WTC11 (cell line): ENCODE results near the gene CFAP58. TPM values are rescaled to one million over a fixed set of nuclear protein-coding genes. Genes with fewer than 3 reads are reported as not detected.

Experiments
- ATAC-seq: fragments of 200-7000 bp; cut with Tn5 transposase; 2 replicates; pipeline ENCODE4 v1.10.0; 2021; ENCODE audit warnings: mild to moderate bottlenecking, moderate library complexity
- CTCF ChIA-PET: fragments of 300-600 bp; sonication (Branson Sonifier 250); formaldehyde crosslinking; loops from one replicate; lab custom pipeline; 2021; ENCODE audit warnings: antibody characterized with exemption; lab: Charles Lee
- POLR2A ChIA-PET: fragments of 350-600 bp; sonication (Branson Sonifier 250); formaldehyde crosslinking; loops from one replicate; lab custom pipeline; 2021; ENCODE audit warnings: antibody characterized with exemption; lab: Charles Lee
- DNase-seq: peaks from one replicate; pipeline ENCODE4 v3.0.0; 2021; ENCODE audit warnings: low spot score
- H3K27ac Mint-ChIP-seq: 2 replicates; pipeline ENCODE4 v1.8.0; 2021; ENCODE audit warnings: mixed read lengths
- H3K27me3 Mint-ChIP-seq: 2 replicates; pipeline ENCODE4 v1.8.0; 2021; ENCODE audit warnings: low read depth, mild to moderate bottlenecking, moderate library complexity, mixed read lengths
- H3K36me3 Mint-ChIP-seq: 2 replicates; pipeline ENCODE4 v1.8.0; 2021; ENCODE audit warnings: mixed read lengths
- H3K4me1 Mint-ChIP-seq: 2 replicates; pipeline ENCODE4 v1.8.0; 2022; ENCODE audit warnings: mixed read lengths
- H3K4me3 Mint-ChIP-seq: 2 replicates; pipeline ENCODE4 v1.8.0; 2021; ENCODE audit warnings: mild to moderate bottlenecking, moderate library complexity, mixed read lengths
- H3K9me3 Mint-ChIP-seq: 2 replicates; pipeline ENCODE4 v1.8.0; 2021; ENCODE audit warnings: mixed read lengths
- ARID4B ChIP-seq: sonication (generic); formaldehyde crosslinking; IDR thresholded peaks from 2 replicates; pipeline ENCODE4 v1.8.0; 2023; ENCODE audit warnings: missing genetic modification reagents, mild to moderate bottlenecking, borderline replicate concordance
- ATF2 ChIP-seq: sonication (generic); formaldehyde crosslinking; IDR thresholded peaks from 2 replicates; pipeline ENCODE4 v1.8.1; 2022; ENCODE audit warnings: low read depth, missing genetic modification reagents, borderline replicate concordance
- ATF3 ChIP-seq: sonication (generic); formaldehyde crosslinking; conservative IDR thresholded peaks from 2 replicates; pipeline ENCODE4 v1.8.1; 2022; ENCODE audit warnings: mild to moderate bottlenecking, missing genetic modification reagents
- CREB1 ChIP-seq: sonication (generic); formaldehyde crosslinking; IDR thresholded peaks from 2 replicates; pipeline ENCODE4 v1.8.0; 2023; ENCODE audit warnings: mild to moderate bottlenecking, missing genetic modification reagents
- CTCF ChIP-seq: fragments of 200-600 bp; IDR thresholded peaks from 2 replicates; pipeline ENCODE4 v1.8.0; 2022; ENCODE audit warnings: antibody characterized with exemption
- E2F1 ChIP-seq: sonication (generic); formaldehyde crosslinking; IDR thresholded peaks from 2 replicates; pipeline ENCODE4 v1.8.0; 2022; ENCODE audit warnings: mild to moderate bottlenecking, missing genetic modification reagents
- EMX1 ChIP-seq: fragments of 250-450 bp; sonication (Bioruptor Pico); IDR thresholded peaks from 2 replicates; pipeline ENCODE4 v1.8.0; 2021; ENCODE audit warnings: mild to moderate bottlenecking
- FOXK1 ChIP-seq: sonication (generic); formaldehyde crosslinking; IDR thresholded peaks from 2 replicates; pipeline ENCODE4 v1.8.0; 2022; ENCODE audit warnings: mild to moderate bottlenecking, moderate library complexity, missing genetic modification reagents
- FOXP1 ChIP-seq: sonication (generic); formaldehyde crosslinking; IDR thresholded peaks from 2 replicates; pipeline ENCODE4 v1.8.0; 2022; ENCODE audit warnings: missing genetic modification reagents, mild to moderate bottlenecking, moderate library complexity, borderline replicate concordance
- IRF2 ChIP-seq: sonication (generic); formaldehyde crosslinking; IDR thresholded peaks from 2 replicates; pipeline ENCODE4 v1.8.0; 2022; ENCODE audit warnings: low read depth, missing genetic modification reagents, borderline replicate concordance
- KAT7 ChIP-seq: sonication (generic); formaldehyde crosslinking; IDR thresholded peaks from 2 replicates; pipeline ENCODE4 v1.8.1; 2023; ENCODE audit warnings: missing genetic modification reagents, mild to moderate bottlenecking, borderline replicate concordance
- MLX ChIP-seq: sonication (generic); formaldehyde crosslinking; IDR thresholded peaks from 2 replicates; pipeline ENCODE4 v1.8.1; 2023; ENCODE audit warnings: mild to moderate bottlenecking, missing genetic modification reagents, moderate library complexity
- MXD4 ChIP-seq: fragments of 250-450 bp; sonication (Bioruptor Pico); IDR thresholded peaks from 2 replicates; pipeline ENCODE4 v1.8.0; 2021; ENCODE audit warnings: mild to moderate bottlenecking, moderate library complexity, borderline replicate concordance
- NFATC4 ChIP-seq: fragments of 250-450 bp; sonication (Bioruptor Pico); IDR thresholded peaks from 2 replicates; pipeline ENCODE4 v1.9.0; 2021; ENCODE audit warnings: mild to moderate bottlenecking
- NR1H2 ChIP-seq: sonication (generic); formaldehyde crosslinking; IDR thresholded peaks from 2 replicates; pipeline ENCODE4 v1.9.0; 2021; ENCODE audit warnings: mild to moderate bottlenecking, moderate library complexity, missing genetic modification reagents
- RELA ChIP-seq: sonication (generic); formaldehyde crosslinking; IDR thresholded peaks from 2 replicates; pipeline ENCODE4 v1.8.1; 2022; ENCODE audit warnings: missing genetic modification reagents, mild to moderate bottlenecking, borderline replicate concordance
- RORB ChIP-seq: fragments of 250-450 bp; sonication (Bioruptor Pico); IDR thresholded peaks from 2 replicates; pipeline ENCODE4 v1.9.0; 2021; ENCODE audit warnings: mild to moderate bottlenecking
- ZBTB21 ChIP-seq: sonication (generic); formaldehyde crosslinking; IDR thresholded peaks from 2 replicates; pipeline ENCODE4 v1.8.1; 2023; ENCODE audit warnings: mild to moderate bottlenecking, missing genetic modification reagents, borderline replicate concordance
- ZNF138 ChIP-seq: sonication (generic); formaldehyde crosslinking; conservative IDR thresholded peaks from 2 replicates; pipeline ENCODE4 v1.8.1; 2022; ENCODE audit warnings: mild to moderate bottlenecking, moderate library complexity, missing genetic modification reagents
- ZNF219 ChIP-seq: sonication (generic); formaldehyde crosslinking; IDR thresholded peaks from 2 replicates; pipeline ENCODE4 v1.8.0; 2023; ENCODE audit warnings: missing genetic modification reagents, mild to moderate bottlenecking, borderline replicate concordance
- ZNF396 ChIP-seq: fragments of 250-450 bp; sonication (Bioruptor Pico); IDR thresholded peaks from 2 replicates; pipeline ENCODE4 v1.8.0; 2021; ENCODE audit warnings: mild to moderate bottlenecking, moderate library complexity, borderline replicate concordance
- ZSCAN18 ChIP-seq: fragments of 250-450 bp; sonication (Bioruptor Pico); IDR thresholded peaks from 2 replicates; pipeline ENCODE4 v2.1.2; 2022; ENCODE audit warnings: mild to moderate bottlenecking, moderate library complexity
- total RNA-seq: library from RNA; stranded (reverse); gene quantifications from 3 replicates; pipeline ENCODE4 v1.2.3, GENCODE V29; 2021

CFAP58 gene
- total RNA-seq, 1 experiment from 2014 or later, result 1.0 TPM

GRCh38 chr10:104323760-104324201 is 29.9 kb upstream of the CFAP58 start:
- POLR2A ChIA-PET, result no interaction called here
- no peak for TF ChIP-seq RORB (CRISPR knock-in tag)
- TF ChIP-seq ATF2, result no peak
- no peak for TF ChIP-seq ZSCAN18 (CRISPR knock-in tag)
- TF ChIP-seq ARID4B (CRISPR knock-in tag), result no peak
- no peak for TF ChIP-seq CTCF
- no peak for TF ChIP-seq ZNF138 (CRISPR knock-in tag)
- no peak for TF ChIP-seq KAT7 (CRISPR knock-in tag)
- TF ChIP-seq EMX1, result no peak
- TF ChIP-seq FOXP1, result no peak
- TF ChIP-seq ZNF396 (CRISPR knock-in tag), result no peak
- TF ChIP-seq ZBTB21 (CRISPR knock-in tag), result no peak
- TF ChIP-seq MXD4 (CRISPR knock-in tag), result no peak
- CTCF ChIA-PET, result interaction anchor here (1.4 to 1.8 kb wide), 2 partner anchors 32 to 49 kb away, joined by 3 to 7 read pairs; no protein-coding TSS in a partner anchor
- no peaks in the 10 kb centered on the region for H3K27me3 Mint-ChIP-seq
- no peak for DNase-seq
- no peak for ATAC-seq
- H3K4me1 Mint-ChIP-seq, result peaks cover 94% of the 10 kb centered on the region
- H3K9me3 Mint-ChIP-seq, result no peaks in the 10 kb centered on the region
- H3K4me3 Mint-ChIP-seq, result no peak overlapping the region
- peak overlapping the region; percentile 91 for H3K27ac Mint-ChIP-seq
- H3K36me3 Mint-ChIP-seq, result peaks cover 5% of the 10 kb centered on the region; the same call in 1 of the 2 replicates

- Mint-ChIP-seq H3K9me3 (no peaks in the 10 kb centered on the region), H3K4me3 (no peak overlapping the region), H3K36me3 (peaks cover 5% of the 10 kb centered on the region; the same call in 1 of the 2 replicates), H3K4me1 (peaks cover 94% of the 10 kb centered on the region), H3K27me3 (no peaks in the 10 kb centered on the region), H3K27ac (0 out of 2 replicates have a peak overlapping the region, but pooled peaks have one; percentile 91)
- DNase-seq (no peak), ATAC-seq (no peak)
- POLR2A ChIA-PET, result interaction anchor here (0.5 kb wide), 1 partner anchor 1402 kb away, joined by 4 read pairs; no protein-coding TSS in a partner anchor
- CTCF ChIA-PET, result interaction anchor here (1.4 to 1.8 kb wide), 2 partner anchors 33 to 49 kb away, joined by 3 to 7 read pairs; no protein-coding TSS in a partner anchor
- TF ChIP-seq NR1H2 (CRISPR knock-in tag), result no peak
- no peak for TF ChIP-seq FOXK1 (CRISPR knock-in tag)
- TF ChIP-seq ZBTB21 (CRISPR knock-in tag), result no peak
- no peak for TF ChIP-seq MXD4 (CRISPR knock-in tag)
- TF ChIP-seq ZNF219, result no peak
- TF ChIP-seq MLX, result no peak
- no peak for TF ChIP-seq CREB1 (CRISPR knock-in tag)
- TF ChIP-seq E2F1 (CRISPR knock-in tag), result no peak
- no peak for TF ChIP-seq ATF3
- TF ChIP-seq RELA, result no peak
- no peak for TF ChIP-seq ATF2
- TF ChIP-seq IRF2 (CRISPR knock-in tag), result no peak
- no peak for TF ChIP-seq NFATC4
These were observed 29.4 kb upstream of the CFAP58 start for GRCh38 chr10:104324221-104324686.
